Loucy (cell line): ENCODE measurements around the gene PCLO.

Experiments used
- H2AFZ ChIP-seq: fragments of 200-600 bp; sonication (generic); 2 replicates; pipeline ENCODE4 v1.6.0; 2016; ENCODE audit warnings: antibody characterized with exemption, mild to moderate bottlenecking, low read length, moderate library complexity
- H3F3A ChIP-seq: fragments of 200-600 bp; 2 replicates; pipeline ENCODE4 v1.6.0; 2016; ENCODE audit warnings: antibody characterized with exemption, low read depth, mild to moderate bottlenecking
- H3K27me3 ChIP-seq: fragments of 200-600 bp; sonication (generic); 2 replicates; pipeline ENCODE4 v1.6.1; 2014; ENCODE audit warnings: low read length, mild to moderate bottlenecking; ENCODE audit not compliant: insufficient read depth, poor library complexity, severe bottlenecking
- H3K36me3 ChIP-seq: fragments of 200-600 bp; sonication (generic); 2 replicates; pipeline ENCODE4 v1.6.1; 2016; ENCODE audit warnings: low read length; ENCODE audit not compliant: insufficient read depth
- H3K4me1 ChIP-seq: fragments of 200-600 bp; sonication (generic); 2 replicates; pipeline ENCODE4 v1.5.1; 2014; ENCODE audit warnings: low read length, mild to moderate bottlenecking; ENCODE audit not compliant: insufficient read depth, poor library complexity, severe bottlenecking
- H3K4me2 ChIP-seq: fragments of 200-600 bp; sonication (generic); 2 replicates; pipeline ENCODE4 v1.6.0; 2014; ENCODE audit warnings: antibody characterized with exemption, low read length, low read depth, mild to moderate bottlenecking; ENCODE audit not compliant: poor library complexity, severe bottlenecking
- H3K4me3 ChIP-seq: fragments of 200-600 bp; sonication (generic); 2 replicates; pipeline ENCODE4 v1.5.1; 2014; ENCODE audit warnings: low read length, mild to moderate bottlenecking, mixed read lengths; ENCODE audit not compliant: poor library complexity, severe bottlenecking
- H3K79me2 ChIP-seq: fragments of 200-600 bp; sonication (generic); 2 replicates; pipeline ENCODE4 v1.6.1; 2014; ENCODE audit warnings: low read length; ENCODE audit not compliant: insufficient read depth
- H3K9ac ChIP-seq: fragments of 200-600 bp; sonication (generic); 2 replicates; pipeline ENCODE4 v1.6.0; 2014; ENCODE audit warnings: mild to moderate bottlenecking, low read depth, low read length, moderate library complexity; ENCODE audit not compliant: poor library complexity, severe bottlenecking
- H3K9me2 ChIP-seq: fragments of 200-600 bp; sonication (generic); replicated peaks from 2 replicates; pipeline ENCODE4 v1.6.1; 2016; ENCODE audit warnings: low read depth, low read length, mixed read lengths
- H3K9me3 ChIP-seq: fragments of 200-600 bp; sonication (generic); 2 replicates; pipeline ENCODE4 v1.6.1; 2014; ENCODE audit warnings: mild to moderate bottlenecking, antibody characterized with exemption, low read length, low read depth; ENCODE audit not compliant: insufficient read depth
- H4K20me1 ChIP-seq: fragments of 200-600 bp; sonication (generic); 2 replicates; pipeline ENCODE4 v1.6.0; 2014; ENCODE audit warnings: antibody characterized with exemption, low read length, mild to moderate bottlenecking; ENCODE audit not compliant: insufficient read depth, poor library complexity, severe bottlenecking
- CTCF ChIP-seq: fragments of 200-600 bp; sonication (generic); conservative IDR thresholded peaks from 2 replicates; pipeline ENCODE4 v1.5.1; 2014; ENCODE audit warnings: mild to moderate bottlenecking, antibody characterized with exemption, low read length
- EZH2phosphoT487 ChIP-seq: fragments of 200-600 bp; IDR thresholded peaks from 2 replicates; pipeline ENCODE4 v1.6.1; 2018; ENCODE audit warnings: antibody characterized with exemption, mild to moderate bottlenecking, moderate library complexity, borderline replicate concordance

Gene PCLO

GRCh38 chr7:82823073-82823472 lies 339.6 kb downstream of the PCLO start:
- Histone ChIP-seq H3K9ac (no peak overlapping the region), H3K79me2 (no peaks in the 10 kb centered on the region), H3K4me3 (no peak overlapping the region), H3K36me3 (no peaks in the 10 kb centered on the region), H2AFZ (no peak overlapping the region), H3K9me2 (no peaks in the 10 kb centered on the region), H3F3A (no peaks in the 10 kb centered on the region), H3K9me3 (no peaks in the 10 kb centered on the region), H3K4me1 (no peaks in the 10 kb centered on the region), H4K20me1 (no peaks in the 10 kb centered on the region), H3K27me3 (no peaks in the 10 kb centered on the region), H3K4me2 (no peak overlapping the region)
- TF ChIP-seq EZH2phosphoT487 (no peak), CTCF (no peak)

- no peak overlapping the region for H3K4me3 ChIP-seq
- H3K27me3 ChIP-seq = no peaks in the 10 kb centered on the region
- no peaks in the 10 kb centered on the region for H3K36me3 ChIP-seq
- no peak overlapping the region for H3K9ac ChIP-seq
- H3F3A ChIP-seq = no peaks in the 10 kb centered on the region
- TF ChIP-seq EZH2phosphoT487 (no peak), CTCF (no peak)
- no peaks in the 10 kb centered on the region for H3K9me3 ChIP-seq
- no peaks in the 10 kb centered on the region for H3K4me1 ChIP-seq
- no peak overlapping the region for H3K4me2 ChIP-seq
- no peaks in the 10 kb centered on the region for H3K9me2 ChIP-seq
- H3K79me2 ChIP-seq = no peaks in the 10 kb centered on the region
- no peak overlapping the region for H2AFZ ChIP-seq
- no peaks in the 10 kb centered on the region for H4K20me1 ChIP-seq
Observed at GRCh38 chr7:82821037-82821436, 341.6 kb downstream of the PCLO start.

GRCh38 chr7:82818171-82818570 lies 344.5 kb downstream of the PCLO start:
- Histone ChIP-seq H3K9me3 (no peaks in the 10 kb centered on the region), H3K4me3 (no peak overlapping the region), H3K27me3 (no peaks in the 10 kb centered on the region), H3K79me2 (no peaks in the 10 kb centered on the region), H3K9me2 (no peaks in the 10 kb centered on the region), H3K36me3 (no peaks in the 10 kb centered on the region), H2AFZ (no peak overlapping the region), H3K4me1 (no peaks in the 10 kb centered on the region), H4K20me1 (no peaks in the 10 kb centered on the region), H3K9ac (no peak overlapping the region), H3K4me2 (no peak overlapping the region), H3F3A (no peaks in the 10 kb centered on the region)
- TF ChIP-seq EZH2phosphoT487 (no peak), CTCF (no peak)
